Inferior parietal cortex (tissue), 1 donor: ENCODE results near the gene DIP2C.
"Not testable (repeated sequence)": the region's sequence is repeated elsewhere in the genome, so short reads cannot be mapped to it uniquely, and the experiment has no call there.

ENCODE experiments used
- DNase-seq: peaks from one replicate; pipeline ENCODE4 v3.0.0-alpha.2; 2016; ENCODE audit errors: extremely low spot score

Gene DIP2C

GRCh38 chr10:700183-700582 is 10.7 kb upstream of the DIP2C start:
- not testable (repeated sequence) for DNase-seq

GRCh38 chr10:697097-697875 is 7.8 kb upstream of the DIP2C start:
- no peak for DNase-seq

- DNase-seq, result no peak
Observed at GRCh38 chr10:695396-695795, 5.9 kb upstream of the DIP2C start.

- no peak for DNase-seq
Observed at GRCh38 chr10:693506-693905, 4.0 kb upstream of the DIP2C start.

GRCh38 chr10:692682-693351 is 3.3 kb upstream of the DIP2C start:
- no peak for DNase-seq

GRCh38 chr10:691216-691615 is 1.7 kb upstream of the DIP2C start:
- DNase-seq, result no peak

GRCh38 chr10:690372-691161 is 1.1 kb upstream of the DIP2C start:
- DNase-seq, result no peak

GRCh38 chr10:689121-689451 is 382 bp downstream of the DIP2C start:
- no peak for DNase-seq

- no peak for DNase-seq
Observed at GRCh38 chr10:688312-689120, 952 bp downstream of the DIP2C start.

- no peak for DNase-seq
Observed at GRCh38 chr10:687583-688311, 1.7 kb downstream of the DIP2C start.

- no peak for DNase-seq
Observed at GRCh38 chr10:686155-686931, 3.1 kb downstream of the DIP2C start.

GRCh38 chr10:685613-686012 is 3.9 kb downstream of the DIP2C start:
- no peak for DNase-seq

GRCh38 chr10:683448-684071 is 5.9 kb downstream of the DIP2C start:
- DNase-seq, result peak; percentile 56

GRCh38 chr10:682931-683447 is 6.5 kb downstream of the DIP2C start:
- DNase-seq, result no peak

- no peak for DNase-seq
Observed at GRCh38 chr10:681670-682318, 7.7 kb downstream of the DIP2C start.

GRCh38 chr10:680745-681144 is 8.7 kb downstream of the DIP2C start:
- DNase-seq, result no peak

- no peak for DNase-seq
Observed at GRCh38 chr10:680146-680545, 9.3 kb downstream of the DIP2C start.

GRCh38 chr10:679556-679955 is 9.9 kb downstream of the DIP2C start:
- no peak for DNase-seq

- DNase-seq, result not testable (repeated sequence)
Observed at GRCh38 chr10:678662-679005, 10.8 kb downstream of the DIP2C start.
